Measurements from ENCODE around the gene C12orf57. TPM values are rescaled to one million over a fixed set of nuclear protein-coding genes. Genes with fewer than 3 reads are reported as not detected.

The C12orf57 gene
- total RNA-seq, 1 experiment from 2014 or later, result 158 TPM

DNA sequence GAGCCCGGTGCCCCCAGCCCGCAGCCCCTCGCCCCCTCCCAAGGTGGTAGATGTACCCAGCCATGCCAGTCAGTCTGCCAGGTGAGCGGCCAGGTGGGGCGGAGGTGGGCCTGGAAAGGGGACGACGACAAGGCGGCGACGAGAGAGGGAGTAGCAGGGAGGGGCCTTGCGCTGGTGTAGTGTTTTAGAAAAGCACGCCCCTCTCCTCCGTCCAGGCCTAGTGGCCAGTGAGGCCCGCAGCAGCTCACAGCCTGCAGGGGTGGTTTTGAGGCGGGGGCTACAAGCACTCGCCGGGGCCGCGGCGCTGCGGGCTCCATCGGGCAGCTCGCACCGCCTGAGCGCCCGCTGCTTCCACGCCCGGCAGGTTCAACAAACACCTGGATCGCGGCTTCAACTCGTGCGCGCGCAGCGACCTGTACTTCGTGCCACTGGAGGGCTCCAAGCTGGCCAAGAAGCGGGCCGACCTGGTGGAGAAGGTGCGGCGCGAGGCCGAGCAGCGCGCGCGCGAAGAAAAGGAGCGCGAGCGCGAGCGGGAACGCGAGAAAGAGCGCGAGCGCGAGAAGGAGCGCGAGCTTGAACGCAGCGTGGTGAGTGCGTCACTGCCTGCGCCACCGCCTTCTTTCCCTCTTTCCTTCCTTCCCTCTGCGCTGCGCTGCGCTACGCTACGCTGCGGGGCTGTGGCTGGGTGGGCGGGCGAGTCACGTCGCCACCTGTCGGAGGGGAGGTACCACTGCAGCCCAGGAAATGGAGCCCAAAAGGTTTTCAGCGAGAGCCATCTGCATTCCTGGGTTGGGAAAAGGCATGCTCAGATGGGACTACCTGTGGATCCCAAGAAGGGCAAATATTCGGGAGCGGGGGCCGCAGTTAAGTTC lies 6.1 kb upstream of the C12orf57 start (continued):
- TF ChIP-seq, protein P1, sequence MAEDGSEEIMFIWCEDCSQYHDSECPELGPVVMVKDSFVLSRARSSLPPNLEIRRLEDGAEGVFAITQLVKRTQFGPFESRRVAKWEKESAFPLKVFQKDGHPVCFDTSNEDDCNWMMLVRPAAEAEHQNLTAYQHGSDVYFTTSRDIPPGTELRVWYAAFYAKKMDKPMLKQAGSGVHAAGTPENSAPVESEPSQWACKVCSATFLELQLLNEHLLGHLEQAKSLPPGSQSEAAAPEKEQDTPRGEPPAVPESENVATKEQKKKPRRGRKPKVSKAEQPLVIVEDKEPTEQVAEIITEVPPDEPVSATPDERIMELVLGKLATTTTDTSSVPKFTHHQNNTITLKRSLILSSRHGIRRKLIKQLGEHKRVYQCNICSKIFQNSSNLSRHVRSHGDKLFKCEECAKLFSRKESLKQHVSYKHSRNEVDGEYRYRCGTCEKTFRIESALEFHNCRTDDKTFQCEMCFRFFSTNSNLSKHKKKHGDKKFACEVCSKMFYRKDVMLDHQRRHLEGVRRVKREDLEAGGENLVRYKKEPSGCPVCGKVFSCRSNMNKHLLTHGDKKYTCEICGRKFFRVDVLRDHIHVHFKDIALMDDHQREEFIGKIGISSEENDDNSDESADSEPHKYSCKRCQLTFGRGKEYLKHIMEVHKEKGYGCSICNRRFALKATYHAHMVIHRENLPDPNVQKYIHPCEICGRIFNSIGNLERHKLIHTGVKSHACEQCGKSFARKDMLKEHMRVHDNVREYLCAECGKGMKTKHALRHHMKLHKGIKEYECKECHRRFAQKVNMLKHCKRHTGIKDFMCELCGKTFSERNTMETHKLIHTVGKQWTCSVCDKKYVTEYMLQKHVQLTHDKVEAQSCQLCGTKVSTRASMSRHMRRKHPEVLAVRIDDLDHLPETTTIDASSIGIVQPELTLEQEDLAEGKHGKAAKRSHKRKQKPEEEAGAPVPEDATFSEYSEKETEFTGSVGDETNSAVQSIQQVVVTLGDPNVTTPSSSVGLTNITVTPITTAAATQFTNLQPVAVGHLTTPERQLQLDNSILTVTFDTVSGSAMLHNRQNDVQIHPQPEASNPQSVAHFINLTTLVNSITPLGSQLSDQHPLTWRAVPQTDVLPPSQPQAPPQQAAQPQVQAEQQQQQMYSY (CRISPR knock-in tag; IDR thresholded peaks at IDR 0.05), result no peak
- TF ChIP-seq, protein P2, sequence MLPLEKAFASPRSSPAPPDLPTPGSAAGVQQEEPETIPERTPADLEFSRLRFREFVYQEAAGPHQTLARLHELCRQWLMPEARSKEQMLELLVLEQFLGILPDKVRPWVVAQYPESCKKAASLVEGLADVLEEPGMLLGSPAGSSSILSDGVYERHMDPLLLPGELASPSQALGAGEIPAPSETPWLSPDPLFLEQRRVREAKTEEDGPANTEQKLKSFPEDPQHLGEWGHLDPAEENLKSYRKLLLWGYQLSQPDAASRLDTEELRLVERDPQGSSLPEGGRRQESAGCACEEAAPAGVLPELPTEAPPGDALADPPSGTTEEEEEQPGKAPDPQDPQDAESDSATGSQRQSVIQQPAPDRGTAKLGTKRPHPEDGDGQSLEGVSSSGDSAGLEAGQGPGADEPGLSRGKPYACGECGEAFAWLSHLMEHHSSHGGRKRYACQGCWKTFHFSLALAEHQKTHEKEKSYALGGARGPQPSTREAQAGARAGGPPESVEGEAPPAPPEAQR (CRISPR knock-in tag; IDR thresholded peaks at IDR 0.05), result no peak
- TF ChIP-seq, protein P3, sequence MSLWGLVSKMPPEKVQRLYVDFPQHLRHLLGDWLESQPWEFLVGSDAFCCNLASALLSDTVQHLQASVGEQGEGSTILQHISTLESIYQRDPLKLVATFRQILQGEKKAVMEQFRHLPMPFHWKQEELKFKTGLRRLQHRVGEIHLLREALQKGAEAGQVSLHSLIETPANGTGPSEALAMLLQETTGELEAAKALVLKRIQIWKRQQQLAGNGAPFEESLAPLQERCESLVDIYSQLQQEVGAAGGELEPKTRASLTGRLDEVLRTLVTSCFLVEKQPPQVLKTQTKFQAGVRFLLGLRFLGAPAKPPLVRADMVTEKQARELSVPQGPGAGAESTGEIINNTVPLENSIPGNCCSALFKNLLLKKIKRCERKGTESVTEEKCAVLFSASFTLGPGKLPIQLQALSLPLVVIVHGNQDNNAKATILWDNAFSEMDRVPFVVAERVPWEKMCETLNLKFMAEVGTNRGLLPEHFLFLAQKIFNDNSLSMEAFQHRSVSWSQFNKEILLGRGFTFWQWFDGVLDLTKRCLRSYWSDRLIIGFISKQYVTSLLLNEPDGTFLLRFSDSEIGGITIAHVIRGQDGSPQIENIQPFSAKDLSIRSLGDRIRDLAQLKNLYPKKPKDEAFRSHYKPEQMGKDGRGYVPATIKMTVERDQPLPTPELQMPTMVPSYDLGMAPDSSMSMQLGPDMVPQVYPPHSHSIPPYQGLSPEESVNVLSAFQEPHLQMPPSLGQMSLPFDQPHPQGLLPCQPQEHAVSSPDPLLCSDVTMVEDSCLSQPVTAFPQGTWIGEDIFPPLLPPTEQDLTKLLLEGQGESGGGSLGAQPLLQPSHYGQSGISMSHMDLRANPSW (CRISPR knock-in tag; conservative IDR thresholded peaks at IDR 0.05; ENCODE audit: low read depth), result 0 out of 2 replicates have a peak, but pooled peaks have one; percentile 21
- TF ChIP-seq, protein P4, sequence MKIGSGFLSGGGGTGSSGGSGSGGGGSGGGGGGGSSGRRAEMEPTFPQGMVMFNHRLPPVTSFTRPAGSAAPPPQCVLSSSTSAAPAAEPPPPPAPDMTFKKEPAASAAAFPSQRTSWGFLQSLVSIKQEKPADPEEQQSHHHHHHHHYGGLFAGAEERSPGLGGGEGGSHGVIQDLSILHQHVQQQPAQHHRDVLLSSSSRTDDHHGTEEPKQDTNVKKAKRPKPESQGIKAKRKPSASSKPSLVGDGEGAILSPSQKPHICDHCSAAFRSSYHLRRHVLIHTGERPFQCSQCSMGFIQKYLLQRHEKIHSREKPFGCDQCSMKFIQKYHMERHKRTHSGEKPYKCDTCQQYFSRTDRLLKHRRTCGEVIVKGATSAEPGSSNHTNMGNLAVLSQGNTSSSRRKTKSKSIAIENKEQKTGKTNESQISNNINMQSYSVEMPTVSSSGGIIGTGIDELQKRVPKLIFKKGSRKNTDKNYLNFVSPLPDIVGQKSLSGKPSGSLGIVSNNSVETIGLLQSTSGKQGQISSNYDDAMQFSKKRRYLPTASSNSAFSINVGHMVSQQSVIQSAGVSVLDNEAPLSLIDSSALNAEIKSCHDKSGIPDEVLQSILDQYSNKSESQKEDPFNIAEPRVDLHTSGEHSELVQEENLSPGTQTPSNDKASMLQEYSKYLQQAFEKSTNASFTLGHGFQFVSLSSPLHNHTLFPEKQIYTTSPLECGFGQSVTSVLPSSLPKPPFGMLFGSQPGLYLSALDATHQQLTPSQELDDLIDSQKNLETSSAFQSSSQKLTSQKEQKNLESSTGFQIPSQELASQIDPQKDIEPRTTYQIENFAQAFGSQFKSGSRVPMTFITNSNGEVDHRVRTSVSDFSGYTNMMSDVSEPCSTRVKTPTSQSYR (CRISPR knock-in tag; IDR thresholded peaks at IDR 0.05), result peak; percentile 87; the same call in 1 of the 2 replicates
- TF ChIP-seq ZNF416 (CRISPR knock-in tag; IDR thresholded peaks at IDR 0.05) (peak; percentile 93), TCF7 (CRISPR knock-in tag; IDR thresholded peaks at IDR 0.05; ENCODE audit: low read depth) (peak; percentile 88), ZNF232 (CRISPR knock-in tag; IDR thresholded peaks at IDR 0.05) (peak; percentile 79), NR2C2 (CRISPR knock-in tag; IDR thresholded peaks at IDR 0.05) (no peak), ZNF671 (CRISPR knock-in tag; IDR thresholded peaks at IDR 0.05) (0 out of 2 replicates have a peak, but pooled peaks have one; percentile 15), ZNF219 (CRISPR knock-in tag; IDR thresholded peaks at IDR 0.05; ENCODE audit: borderline replicate concordance) (peak; percentile 82), SOX15 (CRISPR knock-in tag; IDR thresholded peaks at IDR 0.05) (no peak), RELA (CRISPR knock-in tag; IDR thresholded peaks at IDR 0.05; ENCODE audit: borderline replicate concordance) (peak; percentile 77; the same call in 1 of the 2 replicates), EMX1 (CRISPR knock-in tag; IDR thresholded peaks at IDR 0.05) (peak; percentile 66; the same call in 1 of the 2 replicates), ZBTB21 (CRISPR knock-in tag; IDR thresholded peaks at IDR 0.05; ENCODE audit: borderline replicate concordance) (peak; percentile 93; the same call in 1 of the 2 replicates)
- TF ChIP-seq, protein P5, sequence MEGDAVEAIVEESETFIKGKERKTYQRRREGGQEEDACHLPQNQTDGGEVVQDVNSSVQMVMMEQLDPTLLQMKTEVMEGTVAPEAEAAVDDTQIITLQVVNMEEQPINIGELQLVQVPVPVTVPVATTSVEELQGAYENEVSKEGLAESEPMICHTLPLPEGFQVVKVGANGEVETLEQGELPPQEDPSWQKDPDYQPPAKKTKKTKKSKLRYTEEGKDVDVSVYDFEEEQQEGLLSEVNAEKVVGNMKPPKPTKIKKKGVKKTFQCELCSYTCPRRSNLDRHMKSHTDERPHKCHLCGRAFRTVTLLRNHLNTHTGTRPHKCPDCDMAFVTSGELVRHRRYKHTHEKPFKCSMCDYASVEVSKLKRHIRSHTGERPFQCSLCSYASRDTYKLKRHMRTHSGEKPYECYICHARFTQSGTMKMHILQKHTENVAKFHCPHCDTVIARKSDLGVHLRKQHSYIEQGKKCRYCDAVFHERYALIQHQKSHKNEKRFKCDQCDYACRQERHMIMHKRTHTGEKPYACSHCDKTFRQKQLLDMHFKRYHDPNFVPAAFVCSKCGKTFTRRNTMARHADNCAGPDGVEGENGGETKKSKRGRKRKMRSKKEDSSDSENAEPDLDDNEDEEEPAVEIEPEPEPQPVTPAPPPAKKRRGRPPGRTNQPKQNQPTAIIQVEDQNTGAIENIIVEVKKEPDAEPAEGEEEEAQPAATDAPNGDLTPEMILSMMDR (IDR thresholded peaks at IDR 0.05), result peak; percentile 92
- TF ChIP-seq, protein P6, sequence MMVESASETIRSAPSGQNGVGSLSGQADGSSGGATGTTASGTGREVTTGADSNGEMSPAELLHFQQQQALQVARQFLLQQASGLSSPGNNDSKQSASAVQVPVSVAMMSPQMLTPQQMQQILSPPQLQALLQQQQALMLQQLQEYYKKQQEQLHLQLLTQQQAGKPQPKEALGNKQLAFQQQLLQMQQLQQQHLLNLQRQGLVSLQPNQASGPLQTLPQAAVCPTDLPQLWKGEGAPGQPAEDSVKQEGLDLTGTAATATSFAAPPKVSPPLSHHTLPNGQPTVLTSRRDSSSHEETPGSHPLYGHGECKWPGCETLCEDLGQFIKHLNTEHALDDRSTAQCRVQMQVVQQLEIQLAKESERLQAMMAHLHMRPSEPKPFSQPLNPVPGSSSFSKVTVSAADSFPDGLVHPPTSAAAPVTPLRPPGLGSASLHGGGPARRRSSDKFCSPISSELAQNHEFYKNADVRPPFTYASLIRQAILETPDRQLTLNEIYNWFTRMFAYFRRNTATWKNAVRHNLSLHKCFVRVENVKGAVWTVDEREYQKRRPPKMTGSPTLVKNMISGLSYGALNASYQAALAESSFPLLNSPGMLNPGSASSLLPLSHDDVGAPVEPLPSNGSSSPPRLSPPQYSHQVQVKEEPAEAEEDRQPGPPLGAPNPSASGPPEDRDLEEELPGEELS (CRISPR knock-in tag; IDR thresholded peaks at IDR 0.05), result peak; percentile 90
- TF ChIP-seq, protein P7, sequence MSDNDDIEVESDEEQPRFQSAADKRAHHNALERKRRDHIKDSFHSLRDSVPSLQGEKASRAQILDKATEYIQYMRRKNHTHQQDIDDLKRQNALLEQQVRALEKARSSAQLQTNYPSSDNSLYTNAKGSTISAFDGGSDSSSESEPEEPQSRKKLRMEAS (CRISPR knock-in tag; IDR thresholded peaks at IDR 0.05), result peak; percentile 89
- TF ChIP-seq, protein P8, sequence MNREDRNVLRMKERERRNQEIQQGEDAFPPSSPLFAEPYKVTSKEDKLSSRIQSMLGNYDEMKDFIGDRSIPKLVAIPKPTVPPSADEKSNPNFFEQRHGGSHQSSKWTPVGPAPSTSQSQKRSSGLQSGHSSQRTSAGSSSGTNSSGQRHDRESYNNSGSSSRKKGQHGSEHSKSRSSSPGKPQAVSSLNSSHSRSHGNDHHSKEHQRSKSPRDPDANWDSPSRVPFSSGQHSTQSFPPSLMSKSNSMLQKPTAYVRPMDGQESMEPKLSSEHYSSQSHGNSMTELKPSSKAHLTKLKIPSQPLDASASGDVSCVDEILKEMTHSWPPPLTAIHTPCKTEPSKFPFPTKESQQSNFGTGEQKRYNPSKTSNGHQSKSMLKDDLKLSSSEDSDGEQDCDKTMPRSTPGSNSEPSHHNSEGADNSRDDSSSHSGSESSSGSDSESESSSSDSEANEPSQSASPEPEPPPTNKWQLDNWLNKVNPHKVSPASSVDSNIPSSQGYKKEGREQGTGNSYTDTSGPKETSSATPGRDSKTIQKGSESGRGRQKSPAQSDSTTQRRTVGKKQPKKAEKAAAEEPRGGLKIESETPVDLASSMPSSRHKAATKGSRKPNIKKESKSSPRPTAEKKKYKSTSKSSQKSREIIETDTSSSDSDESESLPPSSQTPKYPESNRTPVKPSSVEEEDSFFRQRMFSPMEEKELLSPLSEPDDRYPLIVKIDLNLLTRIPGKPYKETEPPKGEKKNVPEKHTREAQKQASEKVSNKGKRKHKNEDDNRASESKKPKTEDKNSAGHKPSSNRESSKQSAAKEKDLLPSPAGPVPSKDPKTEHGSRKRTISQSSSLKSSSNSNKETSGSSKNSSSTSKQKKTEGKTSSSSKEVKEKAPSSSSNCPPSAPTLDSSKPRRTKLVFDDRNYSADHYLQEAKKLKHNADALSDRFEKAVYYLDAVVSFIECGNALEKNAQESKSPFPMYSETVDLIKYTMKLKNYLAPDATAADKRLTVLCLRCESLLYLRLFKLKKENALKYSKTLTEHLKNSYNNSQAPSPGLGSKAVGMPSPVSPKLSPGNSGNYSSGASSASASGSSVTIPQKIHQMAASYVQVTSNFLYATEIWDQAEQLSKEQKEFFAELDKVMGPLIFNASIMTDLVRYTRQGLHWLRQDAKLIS (CRISPR knock-in tag; IDR thresholded peaks at IDR 0.05; ENCODE audit: borderline replicate concordance), result peak; percentile 93
